Breast epithelium (tissue), 3 donors: Measurements from ENCODE around the gene VAPB.

Experiments
- CTCF ChIP-seq, 3 donors: fragments of 450-650 bp; IDR thresholded peaks; one replicate each; pipeline ENCODE4 v1.5.1; 2016 to 2017; ENCODE audit warnings: antibody characterized with exemption in 3 of 3, mild to moderate bottlenecking in 3 of 3, moderate library complexity in 3 of 3
- POLR2AphosphoS5 ChIP-seq, 3 donors: sonication (generic); formaldehyde crosslinking; IDR thresholded peaks; one replicate each; pipeline ENCODE4 v1.6.1; 2017; ENCODE audit warnings: antibody characterized with exemption in 3 of 3

- TF ChIP-seq CTCF (IDR thresholded peaks at IDR 0.05) (no peak), POLR2AphosphoS5 (IDR thresholded peaks at IDR 0.05) (no peak)
These were observed 16.2 kb upstream of the VAPB start for GRCh38 chr20:58372806-58373205.
